HepG2 (cell line): ENCODE data around the gene CLEC10A. TPM values are rescaled to one million over a fixed set of nuclear protein-coding genes. Genes with fewer than 3 reads are reported as not detected.

Source experiments
- ATAC-seq: fragments of 200-7000 bp; cut with Tn5 transposase; 3 replicates; pipeline ENCODE4 v1.9.1; 2020; ENCODE audit warnings: mild to moderate bottlenecking, moderate library complexity
- BruUV-seq: library from RNA; stranded (reverse); fragments of 400-500 nt; replicated peaks from 2 replicates; lab custom pipeline; 2021; lab: Mats Ljungman, UMichigan
- CTCF ChIA-PET: fragments of 300-600 bp; formaldehyde crosslinking; extraction: SDS; loops from one replicate; lab custom pipeline; 2021; ENCODE audit warnings: low total read pairs, inconsistent platforms, low intra/inter-chr PET ratio; lab: Yijun Ruan, JAX
- POLR2A ChIA-PET: fragments of 350-600 bp; sonication (Branson Sonifier 250); formaldehyde crosslinking; loops from one replicate; lab custom pipeline; 2020; ENCODE audit warnings: antibody characterized with exemption, inconsistent platforms; lab: Yijun Ruan, JAX
- DNase-seq: peaks from one replicate; pipeline ENCODE4 v3.0.0-alpha.2; 2015; ENCODE audit warnings: low spot score
- FAIRE-seq: peaks from 3 replicates; lab custom pipeline; 2011; peaks lifted over from hg19 to GRCh38; lab: Jason Lieb, UNC
- H2AFZ ChIP-seq: one replicate; pipeline ENCODE4 v1.6.1; 2011; ENCODE audit warnings: low read length, inconsistent platforms
- H3K27ac ChIP-seq: fragments of 300-600 bp; 3 replicates; pipeline ENCODE4 v1.8.0; 2011; ENCODE audit warnings: mixed run types, mild to moderate bottlenecking, mixed read lengths, low read length, inconsistent platforms; ENCODE audit not compliant: insufficient read depth; ENCODE audit errors: extremely low read length
- H3K27me3 ChIP-seq, 2 experiments: fragments of 200-600 bp in 1 of 2; 2 replicates in 1 of 2; 3 replicates in 1 of 2; pipeline versions ENCODE4 v1.6.0 to v1.8.0; 2011; ENCODE audit warnings: low read length in 2 of 2, mild to moderate bottlenecking in 2 of 2, moderate library complexity in 2 of 2, inconsistent platforms in 1 of 2; ENCODE audit not compliant: insufficient read depth in 2 of 2, control insufficient read depth in 1 of 2
- H3K36me3 ChIP-seq, 2 experiments: fragments of 200-600 bp in 1 of 2; replicated peaks in 1 of 2; 2 replicates in 1 of 2; 3 replicates in 1 of 2; pipeline versions ENCODE4 v1.5.1 to v1.8.0; 2011; ENCODE audit warnings: low read length in 2 of 2, inconsistent platforms in 1 of 2; ENCODE audit not compliant: insufficient read depth in 2 of 2, control insufficient read depth in 1 of 2
- H3K4me1 ChIP-seq: 2 replicates; pipeline ENCODE4 v1.5.1; 2012; ENCODE audit warnings: low read length, inconsistent platforms; ENCODE audit not compliant: insufficient read depth
- H3K4me2 ChIP-seq: 2 replicates; pipeline ENCODE4 v1.6.0; 2011; ENCODE audit warnings: low read depth, low read length, inconsistent platforms
- H3K4me3 ChIP-seq, 3 experiments: fragments of 200-600 bp in 1 of 3; sonication (generic), shearing (Covaris generic) in 1 of 3; replicated peaks in 1 of 3; 2 replicates each; pipeline ENCODE4 v1.5.1; 2011 to 2016; ENCODE audit warnings: low read length in 3 of 3, inconsistent platforms in 2 of 3, low read depth in 2 of 3, mild to moderate bottlenecking in 2 of 3, control low read depth in 1 of 3, mixed read lengths in 1 of 3; ENCODE audit not compliant: insufficient read depth in 1 of 3
- H3K79me2 ChIP-seq: one replicate; pipeline ENCODE4 v1.6.1; 2011; ENCODE audit warnings: low read length, inconsistent platforms; ENCODE audit not compliant: insufficient read depth
- H3K9ac ChIP-seq: 2 replicates; pipeline ENCODE4 v1.6.0; 2011; ENCODE audit warnings: mild to moderate bottlenecking, low read depth, low read length, inconsistent platforms; ENCODE audit not compliant: insufficient read depth
- H3K9me3 ChIP-seq: 2 replicates; pipeline ENCODE4 v1.5.1; 2012; ENCODE audit warnings: mild to moderate bottlenecking, low read length
- H4K20me1 ChIP-seq: 2 replicates; pipeline ENCODE4 v1.6.0; 2011; ENCODE audit warnings: inconsistent platforms, mild to moderate bottlenecking, low read length, moderate library complexity; ENCODE audit not compliant: insufficient read depth
- HMG20A ChIP-seq: IDR thresholded peaks from 2 replicates; pipeline ENCODE4 v1.6.1; 2016; ENCODE audit warnings: borderline replicate concordance
- MAF1 ChIP-seq: sonication (generic); formaldehyde crosslinking; IDR thresholded peaks from 2 replicates; pipeline ENCODE4 v1.5.0; 2020; ENCODE audit warnings: missing genetic modification reagents, borderline replicate concordance
- MIER2 ChIP-seq: IDR thresholded peaks from 2 replicates; pipeline ENCODE4 v1.6.1; 2016; ENCODE audit warnings: missing biosample characterization, missing genetic modification reagents
- NFYC ChIP-seq: IDR thresholded peaks from 2 replicates; pipeline ENCODE4 v1.6.1; 2016; ENCODE audit warnings: missing genetic modification reagents, missing compliant biosample characterization
- PRDM15 ChIP-seq: sonication (generic); formaldehyde crosslinking; IDR thresholded peaks from 2 replicates; pipeline ENCODE4 v1.4.0; 2020; ENCODE audit warnings: missing genetic modification reagents
- SMYD3 ChIP-seq: sonication (generic); formaldehyde crosslinking; IDR thresholded peaks from 2 replicates; pipeline ENCODE4 v1.8.1; 2023; ENCODE audit warnings: mild to moderate bottlenecking, missing genetic modification reagents
- TSC22D2 ChIP-seq: sonication (generic); formaldehyde crosslinking; IDR thresholded peaks from 2 replicates; pipeline ENCODE4 v1.5.1; 2020; ENCODE audit warnings: missing genetic modification reagents, mild to moderate bottlenecking, borderline replicate concordance
- ZNF564 ChIP-seq: sonication (generic); formaldehyde crosslinking; IDR thresholded peaks from 2 replicates; pipeline ENCODE4 v1.8.1; 2023; ENCODE audit warnings: mild to moderate bottlenecking, missing genetic modification reagents
- ZNF670 ChIP-seq: sonication (generic); formaldehyde crosslinking; IDR thresholded peaks from 2 replicates; pipeline ENCODE4 v1.8.0; 2022; ENCODE audit warnings: mild to moderate bottlenecking, missing genetic modification reagents, borderline replicate concordance
- WGBS: methylation state at CpG from one replicate; pipeline ENCODE4 v1.1.6; 2017; ENCODE audit warnings: low lambda C conversion rate; 5-methylcytosine and 5-hydroxymethylcytosine counted together
- in situ Hi-C: cut with HindIII; loops from 2 replicates; pipeline ENCODE4 v1.10.0; 2017; ENCODE audit warnings: low pct_unique_long_range_greater_than_20kb; ENCODE audit not compliant: extremely low pct_ligation_motif_present
- intact Hi-C: fragments of 100-400 bp; cut with micrococcal nuclease; formaldehyde crosslinking; loops from one replicate; pipeline ENCODE4 v1.10.0; 2022; ENCODE audit not compliant: unreplicated experiment
- polyA plus RNA-seq, 8 experiments: library from polyadenylated mRNA; depleted of rRNA in 3 of 8; stranded (reverse) in 7 of 8; unstranded in 1 of 8; fragments of >200 nt; fragmentation: Illumina TruSeq in 4 of 8; extraction: Trizol in 4 of 8; gene quantifications; 2 replicates each; pipeline versions ENCODE4 v1.2.1 to v1.2.3, GENCODE V29; 2011 to 2016; ENCODE audit warnings: low read depth in 4 of 8, missing spikeins in 1 of 8, mixed read lengths in 1 of 8; ENCODE audit not compliant: insufficient read depth in 1 of 8
- total RNA-seq, 5 experiments: library from RNA; depleted of rRNA; stranded (reverse); fragments of >200 nt; fragmentation: Illumina TruSeq; extraction: Trizol; gene quantifications; 2 replicates each; pipeline ENCODE4 v1.2.3, GENCODE V29; 2016; ENCODE audit warnings: low read depth in 1 of 5
- TF ChIP-seq, protein P1 (sequence below): sonication (generic); formaldehyde crosslinking; IDR thresholded peaks from 2 replicates; pipeline ENCODE4 v1.4.0; 2020; ENCODE audit warnings: missing genetic modification reagents
- TF ChIP-seq, protein P2 (sequence below): sonication (generic); formaldehyde crosslinking; IDR thresholded peaks from 2 replicates; pipeline ENCODE4 v1.4.0; 2020; ENCODE audit warnings: missing genetic modification reagents

CLEC10A gene
- total and polyA plus RNA-seq, 2 of the 13 experiments (the other 11 are each of a cell fraction or from before 2014, with no cell fraction given), result 0.33 TPM; not detected in 1

DNA sequence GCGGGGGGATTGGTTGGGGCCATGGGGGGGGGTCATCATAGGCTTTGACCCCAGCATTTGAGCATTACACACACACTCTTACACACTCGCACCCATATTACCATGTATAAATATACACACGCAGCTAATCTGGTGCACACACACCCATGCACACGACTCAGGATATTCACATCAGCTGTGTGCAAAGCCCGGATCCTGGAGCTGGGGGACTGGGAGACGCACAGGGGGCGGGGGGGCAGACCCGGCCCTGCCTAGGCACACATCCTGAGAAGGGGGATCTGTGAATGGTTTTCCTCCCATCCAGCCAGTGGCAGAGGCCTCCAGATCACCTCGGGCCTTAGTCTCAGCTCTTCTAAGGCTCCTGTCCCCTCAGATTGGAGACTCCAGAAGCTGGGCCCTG is 28.9 kb upstream of the CLEC10A start:
- in situ Hi-C loops, result no loop called here
- 98% methylated on average over 9 of the region's 9 CpGs for WGBS
- Histone ChIP-seq H3K4me3 (no peak overlapping the region), H2AFZ (no peak overlapping the region), H4K20me1 (peaks cover 14% of the 10 kb centered on the region), H3K4me1 (peaks cover 51% of the 10 kb centered on the region), H3K9me3 (no peaks in the 10 kb centered on the region), H3K4me2 (peak overlapping the region; percentile 69; the same call in 1 of the 2 replicates), H3K27ac (no peak overlapping the region), H3K79me2 (peaks cover 51% of the 10 kb centered on the region), H3K9ac (no peak overlapping the region), H3K27me3 (peaks cover 0 to 5% of the 10 kb centered on the region in 2 experiments; a peak in 1 of 5 replicates), H3K36me3 (peaks cover 14 to 45% of the 10 kb centered on the region in 2 experiments)
- BruUV-seq, result no TSS peak
- CTCF ChIA-PET, result no interaction called here
- FAIRE-seq (no peak), ATAC-seq (no peak), DNase-seq (no peak)
- intact Hi-C loops, result no loop called here
- TF ChIP-seq SMYD3 (CRISPR knock-in tag), result no peak
- no peak for TF ChIP-seq ZNF670 (CRISPR knock-in tag)
- TF ChIP-seq, protein P1, sequence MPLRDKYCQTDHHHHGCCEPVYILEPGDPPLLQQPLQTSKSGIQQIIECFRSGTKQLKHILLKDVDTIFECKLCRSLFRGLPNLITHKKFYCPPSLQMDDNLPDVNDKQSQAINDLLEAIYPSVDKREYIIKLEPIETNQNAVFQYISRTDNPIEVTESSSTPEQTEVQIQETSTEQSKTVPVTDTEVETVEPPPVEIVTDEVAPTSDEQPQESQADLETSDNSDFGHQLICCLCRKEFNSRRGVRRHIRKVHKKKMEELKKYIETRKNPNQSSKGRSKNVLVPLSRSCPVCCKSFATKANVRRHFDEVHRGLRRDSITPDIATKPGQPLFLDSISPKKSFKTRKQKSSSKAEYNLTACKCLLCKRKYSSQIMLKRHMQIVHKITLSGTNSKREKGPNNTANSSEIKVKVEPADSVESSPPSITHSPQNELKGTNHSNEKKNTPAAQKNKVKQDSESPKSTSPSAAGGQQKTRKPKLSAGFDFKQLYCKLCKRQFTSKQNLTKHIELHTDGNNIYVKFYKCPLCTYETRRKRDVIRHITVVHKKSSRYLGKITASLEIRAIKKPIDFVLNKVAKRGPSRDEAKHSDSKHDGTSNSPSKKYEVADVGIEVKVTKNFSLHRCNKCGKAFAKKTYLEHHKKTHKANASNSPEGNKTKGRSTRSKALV (CRISPR knock-in tag), result no peak
- TF ChIP-seq ZNF564, result no peak
- TF ChIP-seq TSC22D2 (CRISPR knock-in tag), result no peak
- TF ChIP-seq, protein P2, sequence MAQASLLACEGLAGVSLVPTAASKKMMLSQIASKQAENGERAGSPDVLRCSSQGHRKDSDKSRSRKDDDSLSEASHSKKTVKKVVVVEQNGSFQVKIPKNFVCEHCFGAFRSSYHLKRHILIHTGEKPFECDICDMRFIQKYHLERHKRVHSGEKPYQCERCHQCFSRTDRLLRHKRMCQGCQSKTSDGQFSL (CRISPR knock-in tag), result peak; percentile 79
- no peak for TF ChIP-seq MIER2 (CRISPR knock-in tag)
- no peak for TF ChIP-seq MAF1
- TF ChIP-seq HMG20A, result no peak
- no peak for TF ChIP-seq NFYC (CRISPR knock-in tag)
- TF ChIP-seq PRDM15 (CRISPR knock-in tag), result peak; percentile 86
- POLR2A ChIA-PET, result interaction anchor here (0.6 to 5.2 kb wide), 3 partner anchors 8 to 188 kb away, joined by 3 to 36 read pairs (median 29); no protein-coding TSS in a partner anchor
